ENCODE results near the gene ST8SIA6. TPM values are rescaled to one million over a fixed set of nuclear protein-coding genes. Genes with fewer than 3 reads are reported as not detected.

The ST8SIA6 gene
- total and polyA plus RNA-seq, 2 of the 8 experiments (the other 6 are each of a cell fraction or from before 2014, with no cell fraction given) = 0.70 to 1.1 TPM

DNA sequence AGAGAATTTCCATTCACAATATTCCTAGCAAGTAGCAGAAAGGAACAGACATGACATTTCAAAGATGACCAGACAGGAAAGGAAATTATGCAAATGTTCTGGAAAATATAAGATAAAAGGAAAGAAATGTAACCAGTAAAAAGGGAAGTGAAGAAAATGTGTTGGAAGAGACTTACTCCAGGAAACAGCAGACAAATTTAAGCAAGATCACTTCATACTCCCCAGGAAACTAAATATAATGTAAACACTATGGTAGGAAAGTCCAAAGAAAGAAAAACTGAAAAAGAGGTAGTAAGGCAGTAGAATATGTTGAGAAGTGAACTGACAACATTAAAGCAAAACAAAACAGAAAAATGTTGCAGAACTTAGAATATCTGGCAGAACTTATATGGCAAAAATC lies 6.4 kb upstream of the ST8SIA6 start:
- H2AFZ ChIP-seq (ENCODE audit: low read length) = no peak overlapping the region
- no peak overlapping the region for H4K8ac ChIP-seq (ENCODE audit: extremely low read depth, insufficient read depth, low read length)
- CTCF ChIA-PET (ENCODE audit: partially characterized antibody) = no interaction called here
- TF ChIP-seq CHD2 (IDR thresholded peaks at IDR 0.05; ENCODE audit: low read length) = no peak
- TF ChIP-seq JUND (IDR thresholded peaks at IDR 0.05; ENCODE audit: low read length) = no peak
- TF ChIP-seq SUZ12 (IDR thresholded peaks at IDR 0.05; ENCODE audit: low read length) = no peak
- TF ChIP-seq SAP30 (IDR thresholded peaks at IDR 0.05; ENCODE audit: insufficient read depth, insufficient replicate concordance, low read length) = no peak
- TF ChIP-seq RFX5 (IDR thresholded peaks at IDR 0.05; ENCODE audit: borderline replicate concordance, low read depth, low read length) = no peak
- no peak for TF ChIP-seq SP4 (IDR thresholded peaks at IDR 0.05; ENCODE audit: low read length)
- no peak for TF ChIP-seq YY1 (IDR thresholded peaks at IDR 0.05; ENCODE audit: low read depth, low read length)
- TF ChIP-seq MAFK (IDR thresholded peaks at IDR 0.05; ENCODE audit: low read depth, low read length) = no peak
- no peak for TF ChIP-seq CREB1 (IDR thresholded peaks at IDR 0.05)
- TF ChIP-seq EP300 (IDR thresholded peaks at IDR 0.05; ENCODE audit: borderline replicate concordance in 1 of 2, low read depth in 2 of 2, low read length in 2 of 2) = no peak
- TF ChIP-seq CEBPB (IDR thresholded peaks at IDR 0.05; ENCODE audit: low read depth, low read length) = no peak
- no peak for TF ChIP-seq BCL11A (IDR thresholded peaks at IDR 0.05; ENCODE audit: low read depth in 2 of 2, low read length in 2 of 2)
- TF ChIP-seq FOSL1 (IDR thresholded peaks at IDR 0.05; ENCODE audit: insufficient read depth, low read depth, low read length) = no peak
- no peak for TF ChIP-seq RBBP5 (IDR thresholded peaks at IDR 0.05; ENCODE audit: borderline replicate concordance, low read depth, low read length)
- TF ChIP-seq GTF2F1 (IDR thresholded peaks at IDR 0.05; ENCODE audit: borderline replicate concordance, low read depth, low read length) = no peak
- no peak for TF ChIP-seq NRF1 (IDR thresholded peaks at IDR 0.05; ENCODE audit: low read depth, low read length)
- TF ChIP-seq RXRA (IDR thresholded peaks at IDR 0.05; ENCODE audit: insufficient read depth, low read depth, low read length) = no peak

More for the DNA sequence above, 6.4 kb upstream of the ST8SIA6 start:
- no peak overlapping the region for H3K4me2 ChIP-seq (ENCODE audit: insufficient read depth in 1 of 2, low read depth in 2 of 2, low read length in 2 of 2)
- H3K23ac ChIP-seq (ENCODE audit: insufficient read length) = no peak overlapping the region
- no peak overlapping the region for H2BK20ac ChIP-seq (ENCODE audit: low read length)
- no peak overlapping the region for H2BK12ac ChIP-seq (ENCODE audit: low read depth, low read length)
- no peak overlapping the region for H2AK5ac ChIP-seq (ENCODE audit: low read depth, low read length)
- no peak overlapping the region for H2BK15ac ChIP-seq (ENCODE audit: low read length)
- peaks cover 4 to 8% of the 10 kb centered on the region in 2 experiments for H3K9me3 ChIP-seq (ENCODE audit: insufficient read depth in 2 of 2, low read depth in 1 of 2, low read length in 1 of 2)
- H3K14ac ChIP-seq (ENCODE audit: insufficient read length) = no peak overlapping the region
- no peak overlapping the region for H3K9ac ChIP-seq (replicated peaks in 1 of 4; ENCODE audit: extremely low read depth in 1 of 4, low read depth in 3 of 4, low read length in 3 of 4)
- DNase-seq (ENCODE audit: low read depth in 1 of 2, low spot score in 2 of 2) (no peak), FAIRE-seq (no peak)
- H3K27me3 ChIP-seq (replicated peaks in 1 of 4; ENCODE audit: control insufficient read depth in 3 of 4, extremely low read depth in 1 of 4, insufficient read depth in 3 of 4, low read length in 3 of 4) = peaks cover 0 to 2% (median under 1%) of the 10 kb centered on the region in 4 experiments; a peak in 4 of 7 replicates
- H2BK5ac ChIP-seq (ENCODE audit: low read depth, low read length) = no peak overlapping the region
- POLR2A ChIA-PET (ENCODE audit: partially characterized antibody) = interaction anchor here (0.6 kb wide), 1 partner anchor 14 kb away, joined by 4 read pairs; no protein-coding TSS in a partner anchor
- H2BK120ac ChIP-seq (replicated peaks; ENCODE audit: low read depth, low read length) = no peak overlapping the region
- H3K27ac ChIP-seq (ENCODE audit: low read depth, low read length) = no peak overlapping the region
- H3K79me1 ChIP-seq (ENCODE audit: low read depth, low read length) = no peaks in the 10 kb centered on the region
- no peak overlapping the region for H3K4me3 ChIP-seq (ENCODE audit: extremely low read depth in 1 of 4, insufficient read depth in 2 of 4, low read depth in 3 of 4, low read length in 4 of 4)
- no peak overlapping the region for H3K18ac ChIP-seq (ENCODE audit: extremely low read depth, low read length)
- no peak overlapping the region for H4K5ac ChIP-seq (ENCODE audit: insufficient read length, low read depth, low read length)
- H4K20me1 ChIP-seq (replicated peaks in 1 of 2; ENCODE audit: control insufficient read depth in 1 of 2, insufficient read depth in 2 of 2, low read length in 2 of 2) = no peaks in the 10 kb centered on the region
- H4K91ac ChIP-seq (replicated peaks; ENCODE audit: insufficient read length, low read length) = no peak overlapping the region
- H3K4ac ChIP-seq (replicated peaks; ENCODE audit: insufficient read length, low read depth, low read length) = no peak overlapping the region
- peaks cover 0 to 2% (median 0%) of the 10 kb centered on the region in 4 experiments; a peak in 1 of 7 replicates for H3K4me1 ChIP-seq (replicated peaks in 1 of 4; ENCODE audit: control insufficient read depth in 3 of 4, insufficient read depth in 4 of 4, low read length in 3 of 4)
- H3K36me3 ChIP-seq (ENCODE audit: control insufficient read depth in 2 of 4, insufficient read depth in 4 of 4, low read length in 3 of 4) = 0 out of 8 replicates have a peak, but pooled peaks cover 0 to under 1% (median 0%) of the 10 kb centered on the region in 4 experiments
- no peaks in the 10 kb centered on the region for H3K79me2 ChIP-seq (ENCODE audit: control insufficient read depth in 1 of 2, insufficient read depth in 2 of 2, low read length in 2 of 2)
- H3K56ac ChIP-seq (replicated peaks; ENCODE audit: insufficient read length, low read depth, low read length) = no peak overlapping the region
- H3K23me2 ChIP-seq (ENCODE audit: low read depth, low read length) = no peaks in the 10 kb centered on the region

All from H1 (cell line).